ENCODE data around the gene ASS1.
A peak's percentile ranks its signal among the peaks of the same experiment; 100 is the strongest.

Gene ASS1

DNA sequence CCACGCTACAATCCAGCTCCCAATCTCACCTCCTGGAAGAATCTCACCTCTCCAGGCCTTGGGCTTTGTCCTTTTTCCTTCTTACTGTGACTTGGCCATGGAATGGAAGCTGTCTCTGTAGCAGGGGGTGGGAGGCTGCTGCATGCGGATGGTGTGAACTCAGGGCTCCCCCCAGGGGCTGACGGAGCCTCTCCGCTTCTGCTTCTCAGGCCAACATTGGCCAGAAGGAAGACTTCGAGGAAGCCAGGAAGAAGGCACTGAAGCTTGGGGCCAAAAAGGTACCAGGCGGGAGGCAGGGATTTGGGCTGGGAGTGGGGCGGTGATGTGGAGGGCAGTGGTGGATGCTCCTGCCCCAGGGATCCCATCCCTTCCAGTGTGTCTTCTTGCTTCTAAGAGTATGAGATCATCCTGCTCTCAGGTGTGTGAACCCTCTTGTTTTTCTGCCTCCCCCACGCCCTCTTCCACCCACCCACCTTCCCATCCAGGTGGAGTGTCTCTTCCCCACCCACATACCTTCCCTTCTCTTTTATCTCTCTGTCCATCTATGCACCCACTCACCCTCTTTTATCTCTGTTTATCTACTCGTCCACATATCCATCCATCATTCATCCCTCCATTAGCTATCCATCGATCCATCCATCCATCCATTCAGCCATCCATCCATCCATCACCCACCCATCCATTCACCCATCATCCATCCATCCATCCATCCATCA lies 9.5 kb downstream of the ASS1 start:
- DNase-seq (ENCODE audit: low spot score): no peak

GRCh38 chr9:130454812-130455325 lies 10.1 kb downstream of the ASS1 start:
- DNase-seq (ENCODE audit: low spot score): no peak

GRCh38 chr9:130458027-130458803 lies 13.5 kb downstream of the ASS1 start:
- DNase-seq (ENCODE audit: low spot score): no peak

DNA sequence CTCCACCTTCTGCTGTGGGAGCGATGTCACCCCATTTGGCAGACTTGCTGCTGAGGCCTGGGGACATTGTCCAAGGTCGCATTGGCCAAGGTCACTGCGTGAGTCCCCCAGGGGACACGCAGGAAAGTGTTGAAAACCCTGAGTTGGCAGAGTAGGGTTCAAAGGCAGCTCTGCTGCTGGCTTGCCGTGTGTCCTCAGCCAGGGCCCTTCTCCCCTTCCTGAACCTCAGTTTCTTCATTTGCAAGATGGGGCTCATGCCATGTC lies 14.0 kb downstream of the ASS1 start:
- DNase-seq (ENCODE audit: low spot score): no peak

- DNase-seq (ENCODE audit: low spot score): no peak
Measured at GRCh38 chr9:130459151-130459550, 14.4 kb downstream of the ASS1 start.

- no peak for DNase-seq (ENCODE audit: low spot score)
Measured at GRCh38 chr9:130459941-130460669, 15.3 kb downstream of the ASS1 start.

GRCh38 chr9:130461218-130461630 lies 16.5 kb downstream of the ASS1 start:
- DNase-seq (ENCODE audit: low spot score): peak; percentile 87

GRCh38 chr9:130461731-130462130 lies 17.0 kb downstream of the ASS1 start:
- peak; percentile 57 for DNase-seq (ENCODE audit: low spot score)

DNA sequence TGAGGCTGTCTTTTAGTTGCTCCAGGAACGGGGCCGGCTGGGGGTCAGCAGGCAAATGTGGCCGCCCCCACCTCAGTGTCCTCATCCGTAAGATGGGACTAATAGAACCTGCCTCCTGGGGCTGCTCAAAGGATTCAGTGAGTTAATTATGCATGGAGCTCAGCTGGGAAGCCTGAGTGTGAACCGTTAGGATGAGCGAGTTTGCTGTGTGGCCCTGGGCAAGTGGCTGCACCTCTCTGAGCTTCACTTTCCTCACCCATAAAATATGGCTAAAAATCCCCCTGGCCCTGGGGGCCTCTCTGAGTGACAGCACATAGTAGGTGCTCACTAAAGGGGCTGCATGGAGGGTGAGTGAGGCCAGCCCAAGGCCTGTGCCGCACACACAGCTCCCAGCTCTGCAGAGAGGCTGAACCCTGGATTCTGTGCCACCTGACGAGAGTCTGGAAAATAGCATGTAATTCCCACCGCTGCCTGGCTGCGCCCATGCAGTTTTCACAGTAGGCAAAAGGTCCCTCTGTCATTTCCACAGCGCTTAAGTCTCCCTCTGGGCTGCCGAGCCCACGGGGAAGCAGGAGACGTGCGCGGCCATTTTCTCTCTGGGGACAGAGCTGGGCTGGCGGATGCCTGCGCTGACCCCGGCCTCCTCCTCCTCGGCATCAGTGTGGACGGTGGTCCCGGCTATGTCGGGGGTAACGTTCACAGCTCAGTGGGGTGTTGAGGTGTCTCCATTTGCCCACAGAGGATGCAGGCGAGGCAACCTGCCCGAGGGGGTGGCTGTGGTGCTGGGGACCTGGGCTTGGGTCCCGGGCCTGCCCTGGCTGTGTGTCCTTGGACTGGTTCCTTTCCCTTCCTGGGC lies 18.2 kb downstream of the ASS1 start:
- DNase-seq (ENCODE audit: low spot score): no peak

- DNase-seq (ENCODE audit: low spot score): no peak
Measured at GRCh38 chr9:130463763-130464745, 19.3 kb downstream of the ASS1 start.

DNA sequence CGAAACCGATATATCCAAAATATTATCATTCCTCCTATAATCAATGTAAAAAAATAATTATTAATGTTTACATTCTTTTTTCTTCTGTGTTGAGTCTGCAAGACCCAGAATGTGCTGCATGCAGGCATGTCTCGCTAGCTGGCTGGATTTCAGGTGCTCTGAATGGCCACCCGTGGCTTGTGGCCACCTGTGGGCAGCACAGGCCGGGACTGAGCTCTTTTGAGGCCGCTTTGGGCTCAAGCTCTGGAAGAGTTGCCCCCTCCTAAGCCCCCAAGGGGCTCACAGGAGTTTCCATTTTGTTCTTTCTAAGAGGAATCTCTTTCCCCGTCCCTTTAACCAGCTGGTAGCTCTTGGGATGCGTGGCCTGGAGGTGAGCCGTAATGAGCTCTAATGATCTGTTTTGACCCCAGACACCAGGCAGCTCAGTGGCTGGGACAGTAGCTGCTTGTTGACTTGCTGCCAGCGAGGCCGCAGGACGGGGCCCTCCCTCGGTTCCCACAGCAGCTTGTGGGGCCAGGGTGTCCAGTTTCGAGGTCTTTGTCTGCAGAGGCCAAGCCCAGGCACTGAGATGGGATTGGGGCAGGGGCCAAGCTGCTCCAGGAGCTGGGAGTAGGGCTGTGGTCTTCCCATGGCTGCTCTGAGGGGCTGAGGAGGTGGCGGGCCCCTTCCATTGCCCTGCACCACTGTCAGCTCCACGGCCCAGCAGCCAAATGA lies 20.8 kb downstream of the ASS1 start:
- no peak for DNase-seq (ENCODE audit: low spot score)

DNA sequence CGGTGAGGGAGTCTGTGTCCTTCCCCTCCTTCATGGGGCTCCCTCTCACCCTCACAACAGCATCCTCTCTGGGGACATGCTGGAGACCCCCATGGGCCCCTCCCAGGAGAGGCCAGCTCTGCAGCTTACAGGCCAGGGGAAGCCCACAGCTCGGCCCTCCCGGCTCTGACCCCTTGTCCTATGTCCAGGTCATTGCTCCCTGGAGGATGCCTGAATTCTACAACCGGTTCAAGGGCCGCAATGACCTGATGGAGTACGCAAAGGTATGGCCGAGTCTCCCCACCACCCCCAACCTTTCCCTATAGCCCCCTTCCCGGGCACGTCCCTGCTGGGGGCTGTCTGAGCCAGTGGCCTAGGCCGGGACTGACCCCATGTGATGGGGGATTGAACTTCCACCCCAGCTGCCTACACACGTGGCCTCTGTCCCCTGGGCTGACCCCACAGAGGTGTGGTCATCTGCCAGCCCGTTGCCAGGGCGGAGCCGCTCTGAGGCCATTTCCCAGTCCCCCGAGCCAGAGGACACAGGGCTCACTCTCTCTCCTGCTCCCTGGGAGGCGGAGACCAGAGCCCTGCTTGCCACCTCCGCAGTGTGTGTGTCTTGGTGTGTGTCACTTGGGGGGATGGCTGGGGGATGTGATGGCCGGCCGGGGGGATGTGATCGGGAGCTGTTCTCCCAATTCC lies 21.9 kb downstream of the ASS1 start:
- peak; percentile 57 for DNase-seq (ENCODE audit: low spot score)

- peak; percentile 90 for DNase-seq (ENCODE audit: low spot score)
Measured at GRCh38 chr9:130467316-130467715, 22.6 kb downstream of the ASS1 start.

- no peak for DNase-seq (ENCODE audit: low spot score)
Measured at GRCh38 chr9:130468566-130468965, 23.8 kb downstream of the ASS1 start.

DNA sequence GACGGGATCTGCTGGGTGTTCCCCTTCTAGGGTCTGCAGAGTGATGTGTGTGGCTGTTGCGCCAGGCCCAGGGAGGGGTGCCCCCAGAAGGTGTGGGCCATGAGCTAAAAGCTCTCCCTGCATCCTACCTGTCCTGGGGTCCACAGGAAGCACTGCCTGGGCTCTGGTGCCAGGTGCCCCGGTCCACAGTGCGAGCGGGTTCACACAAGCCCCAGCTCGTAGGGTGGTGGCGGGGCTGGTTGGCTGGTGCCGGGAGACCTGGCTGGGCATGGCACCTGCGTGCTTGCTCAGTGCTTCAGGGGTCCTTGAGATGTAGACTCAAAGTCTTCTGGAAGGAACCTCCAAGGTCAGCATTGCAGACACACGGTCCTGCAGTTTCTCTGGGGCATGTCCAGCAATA lies 25.5 kb downstream of the ASS1 start:
- DNase-seq (ENCODE audit: low spot score): no peak

DNA sequence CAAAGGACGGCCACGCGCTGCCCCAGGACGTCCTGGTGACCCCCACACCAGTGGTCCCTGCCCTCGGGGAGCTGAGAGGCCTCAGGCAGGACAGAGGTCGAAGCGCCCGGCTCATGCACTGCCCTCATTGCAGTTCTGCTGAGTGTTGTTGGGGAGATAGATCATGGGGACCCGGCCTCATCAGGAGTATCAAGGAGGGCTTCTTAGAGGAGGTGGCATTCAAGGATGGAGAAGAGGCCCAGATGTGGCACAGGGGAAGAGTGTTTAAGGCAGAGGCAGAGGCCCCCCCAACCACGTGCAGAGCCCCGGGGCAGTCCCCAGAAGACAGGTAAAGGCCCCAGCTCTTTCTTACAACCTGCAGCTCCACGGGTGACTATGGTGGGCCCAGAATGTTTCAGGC lies 26.2 kb downstream of the ASS1 start:
- DNase-seq (ENCODE audit: low spot score): no peak

GRCh38 chr9:130471411-130472183 lies 26.8 kb downstream of the ASS1 start:
- peak; percentile 79 for DNase-seq (ENCODE audit: low spot score)

- peak; percentile 73 for DNase-seq (ENCODE audit: low spot score)
Measured at GRCh38 chr9:130472184-130472705, 27.5 kb downstream of the ASS1 start.

All from D341Med (cell line).